GM03348 (cell line): ENCODE measurements around the gene SLC39A6.
"Not testable (repeated sequence)": the region's sequence is repeated elsewhere in the genome, so short reads cannot be mapped to it uniquely, and the experiment has no call there.

Source experiments
- DNase-seq: peaks from one replicate; pipeline ENCODE4 v3.0.0; 2012; ENCODE audit warnings: low spot score

SLC39A6 gene

DNA sequence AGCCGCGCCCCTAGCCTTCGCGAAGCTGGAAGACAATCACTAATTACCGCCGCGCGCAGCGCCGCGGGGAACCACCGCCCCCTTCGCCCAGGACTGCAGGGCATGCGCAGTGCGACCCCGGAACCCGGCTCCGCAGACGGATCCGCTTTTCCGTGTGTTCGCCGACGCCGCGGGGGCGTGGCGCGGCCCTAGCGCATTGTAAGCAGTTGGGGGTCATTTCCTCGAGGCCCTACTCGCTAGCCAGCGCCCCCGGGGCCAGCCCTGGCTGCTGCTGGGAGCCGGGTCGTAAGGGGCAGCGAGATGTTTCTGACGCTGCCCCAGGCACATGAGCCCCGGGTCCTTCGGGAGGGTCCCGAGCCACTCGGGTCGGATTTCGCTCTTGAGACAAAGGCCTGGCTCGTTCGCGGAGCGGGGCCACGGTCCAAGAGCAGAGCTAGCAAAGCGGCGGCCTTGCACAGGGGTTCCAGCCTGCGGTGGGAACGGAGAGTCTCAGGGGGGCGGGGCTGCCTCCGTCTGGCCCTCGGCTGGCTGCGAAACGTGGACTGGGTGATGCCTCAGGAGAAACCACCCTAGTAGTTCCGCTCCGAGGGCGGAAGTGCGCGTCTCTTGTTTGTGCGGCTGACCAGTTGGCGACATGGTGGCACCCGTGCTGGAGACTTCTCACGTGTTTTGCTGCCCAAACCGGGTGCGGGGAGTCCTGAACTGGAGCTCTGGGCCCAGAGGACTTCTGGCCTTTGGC is at the start of gene SLC39A6, which contains the start of gene ELP2:
Gene SLC39A6 (minus strand): TSS at position 41 of the 739 bp plus-strand sequence. CDS start 2,333 bp downstream, outside the sequence.
Gene ELP2 (plus strand): TSS at position 600 of the 739 bp plus-strand sequence. CDS start 35 bp downstream, at position 635.
- DNase-seq, result peak; percentile 99

GRCh38 chr18:36177913-36178312 is 48.8 kb upstream of the SLC39A6 start:
- no peak for DNase-seq

- DNase-seq, result no peak
Measured at GRCh38 chr18:36176711-36177110, 47.6 kb upstream of the SLC39A6 start.

GRCh38 chr18:36176177-36176584 is 47.0 kb upstream of the SLC39A6 start:
- no peak for DNase-seq

GRCh38 chr18:36175481-36175880 is 46.3 kb upstream of the SLC39A6 start:
- DNase-seq, result no peak

DNA sequence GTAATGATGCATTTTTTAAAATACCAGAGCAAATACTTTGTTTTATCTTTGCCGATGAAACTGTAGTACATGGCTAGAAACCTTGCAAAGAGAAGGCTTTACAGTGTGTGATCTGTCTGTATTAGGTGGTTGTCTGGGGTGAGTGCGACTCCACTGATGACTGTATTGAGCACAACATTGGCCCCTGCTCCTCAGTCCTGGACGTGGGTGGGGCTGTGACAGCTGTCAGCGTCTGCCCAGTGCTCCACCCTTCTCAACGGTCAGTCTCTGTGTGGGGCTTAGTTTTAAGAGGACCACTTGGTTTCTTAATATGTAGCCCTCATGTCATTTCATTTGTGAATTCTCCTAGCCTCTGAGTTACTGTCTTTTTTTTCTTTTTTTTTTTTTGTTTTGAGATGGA is 40.8 kb upstream of the SLC39A6 start:
- DNase-seq, result no peak

DNA sequence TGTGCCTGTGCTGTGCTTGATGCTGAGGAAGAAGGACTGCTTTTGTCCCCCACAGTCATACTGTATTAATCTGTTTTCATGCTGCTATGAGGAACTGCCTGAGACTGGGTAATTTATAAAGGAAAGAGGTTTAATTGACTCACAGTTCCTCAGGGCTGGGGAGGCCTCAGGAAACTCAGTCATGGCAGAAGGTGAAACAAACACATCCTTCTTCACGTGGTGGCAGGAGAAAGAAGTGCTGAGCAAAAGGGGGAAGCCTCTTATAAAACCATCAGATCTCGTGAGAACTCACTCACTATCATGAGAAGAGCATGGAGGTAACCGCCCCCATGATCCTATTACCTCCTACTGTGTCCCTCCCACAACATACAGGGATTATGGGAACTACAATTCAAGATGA is 39.2 kb upstream of the SLC39A6 start:
- DNase-seq, result not testable (repeated sequence)

GRCh38 chr18:36167692-36168218 is 38.6 kb upstream of the SLC39A6 start:
- DNase-seq, result no peak

DNA sequence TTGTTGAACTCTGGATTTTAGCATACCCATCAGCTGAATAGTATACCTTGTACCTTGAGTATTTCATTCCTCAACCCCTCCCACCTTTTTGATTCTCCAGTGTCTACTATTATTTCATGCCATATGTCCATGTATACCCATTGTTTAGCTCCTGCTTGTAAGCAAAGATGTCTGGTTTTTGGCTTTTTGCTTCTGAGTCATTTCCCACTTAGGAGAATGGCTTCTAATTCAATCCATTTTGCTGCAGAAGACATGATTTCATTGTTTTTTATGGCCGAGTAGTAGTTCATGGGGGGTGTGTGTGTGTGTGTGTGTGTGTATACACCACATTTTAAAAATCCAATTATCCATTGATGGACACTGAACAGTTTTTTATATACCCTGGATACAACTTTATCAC is 33.8 kb upstream of the SLC39A6 start:
- no peak for DNase-seq

GRCh38 chr18:36160959-36161371 is 31.8 kb upstream of the SLC39A6 start:
- DNase-seq, result no peak

DNA sequence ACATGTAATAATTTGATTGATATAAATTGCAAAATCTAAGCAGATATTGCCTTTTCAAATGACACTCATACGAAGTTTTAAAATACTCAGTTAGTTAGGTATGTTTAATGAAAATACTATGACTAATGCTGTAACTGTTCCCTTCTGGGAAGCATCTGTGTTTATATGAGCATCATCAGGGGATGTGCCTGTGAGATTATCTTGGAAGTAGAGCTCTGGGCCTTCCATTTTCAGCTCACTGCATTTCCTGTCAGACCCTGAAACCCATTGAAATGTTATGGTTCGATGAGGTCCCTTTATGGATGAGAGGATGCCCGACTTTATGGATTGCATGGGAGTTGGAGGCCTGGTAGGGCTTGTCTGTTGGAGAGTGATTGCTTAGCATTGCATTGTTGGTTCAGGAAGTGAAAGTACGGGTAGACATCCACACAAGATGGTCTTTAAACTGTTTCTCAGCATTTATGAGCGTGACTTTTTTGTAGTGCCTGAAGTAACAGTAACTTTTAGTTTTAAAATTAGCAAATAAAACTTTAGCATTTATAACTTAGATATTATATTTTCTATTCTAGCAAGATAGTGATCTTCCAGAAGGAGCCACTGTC is 29.2 kb upstream of the SLC39A6 start:
- DNase-seq, result peak; percentile 72

DNA sequence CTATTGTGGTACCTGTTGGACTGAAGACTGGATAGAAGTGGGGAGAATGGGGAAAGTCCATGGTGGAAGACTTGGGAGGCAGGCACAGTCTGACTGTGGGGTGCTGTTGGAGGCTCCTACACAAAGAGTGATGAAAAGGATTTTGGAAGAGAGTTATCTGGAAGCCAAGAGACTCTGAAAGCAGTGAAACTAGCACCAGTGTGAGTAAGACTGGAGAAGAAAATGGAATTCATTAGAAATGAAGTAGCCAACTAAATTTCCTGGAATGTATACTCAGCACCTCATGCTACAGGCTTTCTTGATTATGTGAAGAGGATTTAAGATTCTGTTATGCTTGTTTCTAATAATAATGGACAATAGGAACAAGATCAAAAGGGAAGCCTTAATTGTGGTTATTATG is 28.3 kb upstream of the SLC39A6 start:
- DNase-seq, result peak; percentile 29

DNA sequence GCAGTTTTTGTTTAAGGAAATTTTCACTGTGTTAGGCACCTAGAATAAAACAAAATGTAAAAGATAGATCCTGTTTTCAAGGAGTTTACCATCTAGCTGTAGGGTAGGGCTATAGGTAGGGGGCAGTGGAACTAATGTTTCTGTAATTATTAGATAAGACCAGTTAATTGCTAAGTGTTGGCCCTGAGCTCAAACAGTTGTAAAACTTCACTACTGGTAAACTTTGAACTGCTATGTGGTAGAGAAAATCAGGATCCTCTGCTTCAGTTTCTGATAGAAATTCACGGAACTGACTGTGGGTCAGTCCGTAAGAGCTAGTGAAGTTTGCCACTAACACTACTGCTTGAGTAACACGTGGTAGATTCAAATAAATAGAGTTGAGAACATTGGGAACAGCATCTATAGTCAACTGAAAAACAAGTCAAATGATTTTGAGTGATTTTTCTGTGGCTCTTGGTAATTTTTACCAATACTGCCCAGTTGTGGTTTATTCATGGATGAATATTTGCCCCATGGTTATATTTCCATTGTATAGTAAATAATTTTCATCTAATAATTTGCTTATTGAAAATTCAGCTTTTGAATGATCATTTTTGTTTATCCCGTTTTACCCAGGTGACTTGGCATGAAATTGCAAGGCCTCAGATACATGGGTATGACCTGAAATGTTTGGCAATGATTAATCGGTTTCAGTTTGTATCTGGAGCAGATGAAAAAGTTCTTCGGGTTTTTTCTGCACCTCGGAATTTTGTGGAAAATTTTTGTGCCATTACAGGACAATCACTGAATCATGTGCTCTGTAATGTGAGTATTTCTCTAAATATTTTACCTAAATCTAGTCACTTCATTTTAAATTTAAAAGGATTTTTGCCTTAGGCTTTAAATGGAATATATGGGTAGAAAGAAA is 27.0 kb upstream of the SLC39A6 start:
- DNase-seq, result peak; percentile 19

GRCh38 chr18:36153771-36154170 is 24.6 kb upstream of the SLC39A6 start:
- DNase-seq, result peak; percentile 15

- peak; percentile 69 for DNase-seq
Measured at GRCh38 chr18:36153203-36153602, 24.1 kb upstream of the SLC39A6 start.

GRCh38 chr18:36152781-36153180 is 23.6 kb upstream of the SLC39A6 start:
- DNase-seq, result no peak

GRCh38 chr18:36149514-36150289 is 20.6 kb upstream of the SLC39A6 start:
- DNase-seq, result no peak

- no peak for DNase-seq
Measured at GRCh38 chr18:36143391-36143790, 14.3 kb upstream of the SLC39A6 start.

DNA sequence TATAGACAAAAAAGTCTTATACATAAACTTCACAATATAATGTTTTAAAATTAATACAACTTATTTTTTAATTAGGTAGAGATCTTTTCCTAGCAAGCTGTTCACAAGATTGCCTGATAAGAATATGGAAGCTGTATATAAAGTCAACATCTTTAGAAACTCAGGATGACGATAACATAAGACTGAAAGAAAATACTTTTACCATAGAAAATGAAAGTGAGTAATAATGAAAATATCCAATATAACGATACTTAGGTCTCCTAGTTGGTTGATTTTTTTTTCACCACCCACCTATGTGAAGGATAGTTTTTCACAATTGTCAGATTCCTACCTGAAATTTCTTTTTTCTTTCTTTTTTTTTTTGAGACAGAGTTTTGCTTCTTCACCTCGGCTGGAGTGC is 13.6 kb upstream of the SLC39A6 start:
- DNase-seq, result no peak

DNA sequence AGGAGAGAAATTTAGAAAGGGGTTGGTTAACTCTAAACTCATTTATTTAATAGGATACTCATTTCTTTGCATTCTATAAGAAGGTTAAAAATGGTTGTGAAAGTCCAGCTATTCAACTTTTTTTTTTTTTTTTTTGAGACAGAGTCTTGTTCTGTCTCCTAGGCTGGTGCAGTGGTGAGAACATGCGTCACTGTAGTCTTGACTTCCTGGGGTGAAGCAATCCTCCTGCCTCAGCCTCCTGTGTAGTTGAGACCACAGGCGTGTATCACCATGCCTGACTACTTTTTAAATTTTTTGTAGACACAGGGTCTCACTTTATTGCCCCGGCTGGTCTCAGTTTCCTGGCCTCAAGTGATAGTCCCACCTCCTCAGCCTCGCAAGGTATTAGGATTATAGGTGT is 12.4 kb upstream of the SLC39A6 start:
- DNase-seq, result no peak

GRCh38 chr18:36139245-36139644 is 10.1 kb upstream of the SLC39A6 start:
- no peak for DNase-seq
